IPS-18a (cell line): ENCODE results near the gene ZPBP.

ENCODE experiments used
- H3K27ac ChIP-seq: one replicate; pipeline ENCODE4 v1.5.1; 2013; ENCODE audit warnings: low read length
- H3K27me3 ChIP-seq: one replicate; pipeline ENCODE4 v1.6.1; 2013; ENCODE audit warnings: mild to moderate bottlenecking, low read length; ENCODE audit not compliant: control insufficient read depth, insufficient read depth
- H3K36me3 ChIP-seq: one replicate; pipeline ENCODE4 v1.6.1; 2013; ENCODE audit warnings: low read depth, low read length; ENCODE audit not compliant: control insufficient read depth
- H3K4me1 ChIP-seq: one replicate; pipeline ENCODE4 v1.6.1; 2013; ENCODE audit warnings: low read depth, low read length; ENCODE audit not compliant: control insufficient read depth
- H3K4me3 ChIP-seq: one replicate; pipeline ENCODE4 v1.5.1; 2013; ENCODE audit warnings: low read length
- H3K9ac ChIP-seq: one replicate; pipeline ENCODE4 v1.6.1; 2013; ENCODE audit warnings: mild to moderate bottlenecking, low read length, moderate library complexity
- H3K9me3 ChIP-seq: one replicate; pipeline ENCODE4 v1.6.1; 2013; ENCODE audit warnings: low read depth, low read length; ENCODE audit not compliant: control insufficient read depth

ZPBP gene, protein sequence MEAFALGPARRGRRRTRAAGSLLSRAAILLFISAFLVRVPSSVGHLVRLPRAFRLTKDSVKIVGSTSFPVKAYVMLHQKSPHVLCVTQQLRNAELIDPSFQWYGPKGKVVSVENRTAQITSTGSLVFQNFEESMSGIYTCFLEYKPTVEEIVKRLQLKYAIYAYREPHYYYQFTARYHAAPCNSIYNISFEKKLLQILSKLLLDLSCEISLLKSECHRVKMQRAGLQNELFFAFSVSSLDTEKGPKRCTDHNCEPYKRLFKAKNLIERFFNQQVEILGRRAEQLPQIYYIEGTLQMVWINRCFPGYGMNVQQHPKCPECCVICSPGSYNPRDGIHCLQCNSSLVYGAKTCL

DNA sequence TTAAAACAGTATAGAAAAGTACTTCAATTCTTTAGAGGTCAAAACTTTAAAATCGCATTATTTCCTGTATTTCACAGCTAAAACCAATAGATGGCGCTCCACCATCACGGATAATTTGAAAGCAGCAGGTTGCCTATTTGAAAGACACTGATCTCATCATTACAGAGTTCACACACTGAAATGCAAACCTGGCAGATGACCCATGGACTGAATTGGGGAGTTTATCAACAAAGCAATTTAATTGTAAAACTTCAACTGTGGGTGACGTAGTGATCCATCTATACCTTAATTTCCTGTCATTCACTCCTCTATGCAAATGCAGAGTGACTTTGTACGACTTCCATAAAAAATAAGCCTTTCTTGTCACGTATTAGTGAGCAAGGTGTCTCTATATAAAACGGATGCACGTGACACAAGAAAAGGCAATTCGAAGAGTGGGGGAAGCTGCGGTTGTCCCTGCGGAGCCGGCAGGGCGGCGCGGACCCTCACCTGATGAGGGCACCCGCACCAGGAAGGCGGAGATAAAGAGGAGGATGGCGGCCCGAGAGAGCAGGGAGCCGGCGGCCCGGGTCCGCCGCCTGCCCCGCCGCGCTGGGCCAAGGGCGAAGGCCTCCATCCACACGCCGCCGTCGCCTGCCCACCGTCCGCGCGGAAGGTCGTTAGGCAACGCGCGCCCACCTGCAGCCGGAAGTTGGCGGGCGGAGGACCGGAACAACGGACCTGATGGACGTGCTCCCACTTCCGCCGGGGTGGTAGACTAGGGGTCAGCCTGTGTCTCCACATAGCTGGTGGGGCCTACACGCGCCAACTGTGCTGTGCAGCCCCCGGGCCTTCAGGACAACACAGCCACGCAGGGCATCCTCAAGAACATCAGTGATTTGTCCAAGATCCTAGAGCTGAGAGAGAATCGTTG, at the start of gene ZPBP:
Gene ZPBP (minus strand): TSS at position 668 of the 913 bp plus-strand sequence. CDS start 52 bp downstream, at position 616.
- no peak within 1 kb of the TSS for H3K9ac ChIP-seq
- no peak within 1 kb of the TSS for H3K27ac ChIP-seq
- no peaks in the 10 kb centered on the region for H3K9me3 ChIP-seq
- H3K4me3 ChIP-seq: no peak within 1 kb of the TSS
- no peaks in the 10 kb centered on the region for H3K27me3 ChIP-seq
- H3K4me1 ChIP-seq: peaks cover 3% of the 10 kb centered on the region
- no peaks in the 10 kb centered on the region for H3K36me3 ChIP-seq

DNA sequence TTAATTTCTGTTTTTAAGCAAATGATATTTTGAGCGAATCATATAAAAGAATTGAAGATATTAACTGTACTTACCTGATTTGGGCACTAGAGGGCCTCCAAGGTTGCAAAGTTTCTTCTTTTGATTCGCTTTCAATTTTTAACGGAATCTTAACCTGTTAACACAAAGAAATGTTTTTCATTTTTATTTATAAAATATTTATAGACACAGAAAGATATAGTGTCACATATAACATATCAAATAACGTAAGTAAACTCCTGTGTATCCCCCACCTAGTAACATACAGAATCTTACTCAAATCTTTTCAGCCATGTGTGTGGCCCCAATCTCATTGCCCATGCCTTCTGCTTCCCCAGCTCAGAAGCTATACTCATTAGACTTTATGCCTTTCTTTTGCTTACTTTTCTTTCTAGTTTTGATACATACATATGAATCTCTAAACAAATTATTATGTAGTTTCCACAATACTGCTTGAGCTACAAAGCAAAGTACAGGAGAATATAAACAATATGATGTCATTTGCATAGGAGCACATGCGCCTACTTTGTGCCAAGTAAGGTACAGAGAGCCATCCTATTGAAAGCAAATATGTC, 49.5 kb upstream of the ZPBP start:
- no peaks in the 10 kb centered on the region for H3K4me1 ChIP-seq
- H3K27me3 ChIP-seq: no peaks in the 10 kb centered on the region
- no peak overlapping the region for H3K9ac ChIP-seq
- H3K9me3 ChIP-seq: no peaks in the 10 kb centered on the region
- no peaks in the 10 kb centered on the region for H3K36me3 ChIP-seq
- no peak overlapping the region for H3K4me3 ChIP-seq
- H3K27ac ChIP-seq: no peak overlapping the region

DNA sequence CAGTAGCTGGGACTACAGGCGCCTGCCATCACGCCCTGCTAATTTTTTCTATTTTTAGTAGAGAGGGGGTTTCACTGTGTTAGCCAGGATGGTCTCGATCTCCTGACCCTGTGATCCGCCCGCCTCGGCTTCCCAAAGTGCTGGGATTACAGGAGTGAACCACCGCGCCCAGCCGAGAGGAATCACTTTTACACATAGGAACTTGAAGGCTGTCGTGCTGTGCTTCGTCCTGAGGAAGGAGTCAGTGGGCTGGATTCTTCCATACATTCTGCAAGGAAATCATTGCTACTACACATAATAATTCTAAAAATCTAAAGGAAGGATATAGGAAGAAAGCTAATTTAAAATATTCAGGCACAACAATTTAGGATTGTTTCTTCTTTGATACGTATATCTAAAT, 48.8 kb upstream of the ZPBP start:
- Histone ChIP-seq H3K36me3 (no peaks in the 10 kb centered on the region), H3K4me3 (no peak overlapping the region), H3K9ac (no peak overlapping the region), H3K9me3 (no peaks in the 10 kb centered on the region), H3K27me3 (no peaks in the 10 kb centered on the region), H3K27ac (no peak overlapping the region), H3K4me1 (no peaks in the 10 kb centered on the region)

DNA sequence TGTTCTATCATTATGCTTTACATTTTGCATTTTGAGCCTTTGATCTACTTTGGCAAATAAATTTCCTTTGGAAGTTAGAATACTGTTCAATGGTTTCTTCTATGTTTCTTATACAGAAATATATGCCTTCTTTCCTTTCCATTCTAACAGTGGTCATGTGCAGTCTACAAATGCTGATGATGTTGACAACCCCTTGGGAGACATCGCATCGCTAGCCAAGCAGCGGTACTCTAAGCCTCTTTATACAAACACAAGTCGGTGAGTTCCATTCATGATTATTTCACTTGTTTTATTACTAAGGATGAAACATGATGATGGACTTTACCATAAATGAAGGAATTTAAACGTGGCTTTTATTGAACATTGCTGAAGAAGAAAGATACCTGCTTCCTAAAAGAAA, 48.1 kb upstream of the ZPBP start:
- H3K9ac ChIP-seq: no peak overlapping the region
- no peaks in the 10 kb centered on the region for H3K4me1 ChIP-seq
- no peaks in the 10 kb centered on the region for H3K27me3 ChIP-seq
- H3K4me3 ChIP-seq: no peak overlapping the region
- H3K9me3 ChIP-seq: no peaks in the 10 kb centered on the region
- no peak overlapping the region for H3K27ac ChIP-seq
- H3K36me3 ChIP-seq: no peaks in the 10 kb centered on the region

DNA sequence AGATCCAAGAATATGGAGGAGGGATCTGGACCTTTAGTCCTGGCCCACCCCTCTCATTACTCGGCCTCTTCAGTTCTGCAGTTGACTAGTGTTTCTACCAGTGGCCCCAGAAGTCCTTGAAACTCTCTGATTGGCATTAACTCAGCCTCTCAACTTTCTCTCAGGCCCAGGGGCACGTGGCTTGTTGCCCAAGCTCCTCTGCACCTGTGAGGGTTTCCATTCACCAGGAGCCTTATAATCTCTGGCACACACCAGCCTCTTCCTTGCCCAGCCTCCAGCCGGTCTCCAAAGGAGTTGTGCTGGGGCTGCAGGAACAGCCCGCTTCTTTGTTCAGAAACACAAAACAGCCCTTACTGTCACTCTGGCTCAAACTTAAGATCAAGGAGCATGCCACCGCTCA, 47.6 kb upstream of the ZPBP start:
- Histone ChIP-seq H3K36me3 (no peaks in the 10 kb centered on the region), H3K27ac (no peak overlapping the region), H3K9me3 (no peaks in the 10 kb centered on the region), H3K9ac (no peak overlapping the region), H3K27me3 (no peaks in the 10 kb centered on the region), H3K4me3 (no peak overlapping the region), H3K4me1 (no peaks in the 10 kb centered on the region)

DNA sequence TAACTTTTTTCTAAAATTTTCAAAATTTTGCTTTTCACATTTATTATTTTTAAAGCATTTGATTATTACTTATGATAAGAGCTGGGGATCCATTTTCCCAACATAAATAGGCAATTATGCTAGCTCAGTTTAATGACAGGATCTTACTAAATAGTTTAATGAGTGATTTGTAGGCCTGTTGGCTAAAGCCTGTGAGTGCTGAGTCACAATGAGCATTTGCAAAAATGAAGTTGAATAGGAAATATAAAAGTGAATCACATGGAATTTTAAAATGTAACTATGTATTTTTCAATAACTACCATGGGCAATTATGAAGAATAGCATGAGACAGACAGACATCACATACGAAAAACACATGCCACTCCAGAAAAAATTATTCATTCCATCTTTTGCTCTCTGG, 45.1 kb upstream of the ZPBP start:
- Histone ChIP-seq H3K4me1 (no peaks in the 10 kb centered on the region), H3K9me3 (no peaks in the 10 kb centered on the region), H3K9ac (no peak overlapping the region), H3K27me3 (no peaks in the 10 kb centered on the region), H3K27ac (no peak overlapping the region), H3K4me3 (no peak overlapping the region), H3K36me3 (no peaks in the 10 kb centered on the region)

DNA sequence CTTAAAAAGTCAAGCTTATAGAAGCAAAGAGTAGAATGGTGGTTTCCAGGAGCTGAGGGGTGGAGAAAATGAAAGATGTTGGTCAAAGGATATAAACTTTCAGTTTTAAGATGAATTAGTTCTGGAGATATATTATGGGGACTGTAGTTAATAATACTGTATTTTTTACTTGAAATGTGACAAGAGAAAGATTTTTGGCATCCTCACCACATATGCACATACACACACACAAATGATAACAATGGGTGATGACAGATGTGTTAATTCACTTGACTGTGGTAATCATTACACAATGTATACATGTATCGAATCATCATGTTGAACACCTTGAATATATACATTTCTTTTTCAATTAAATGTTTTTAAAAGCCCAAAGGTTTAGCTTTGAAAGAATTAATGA, 32.7 kb upstream of the ZPBP start:
- Histone ChIP-seq H3K9me3 (no peaks in the 10 kb centered on the region), H3K9ac (no peak overlapping the region), H3K4me1 (no peaks in the 10 kb centered on the region), H3K27ac (no peak overlapping the region), H3K4me3 (no peak overlapping the region), H3K36me3 (no peaks in the 10 kb centered on the region), H3K27me3 (no peaks in the 10 kb centered on the region)

DNA sequence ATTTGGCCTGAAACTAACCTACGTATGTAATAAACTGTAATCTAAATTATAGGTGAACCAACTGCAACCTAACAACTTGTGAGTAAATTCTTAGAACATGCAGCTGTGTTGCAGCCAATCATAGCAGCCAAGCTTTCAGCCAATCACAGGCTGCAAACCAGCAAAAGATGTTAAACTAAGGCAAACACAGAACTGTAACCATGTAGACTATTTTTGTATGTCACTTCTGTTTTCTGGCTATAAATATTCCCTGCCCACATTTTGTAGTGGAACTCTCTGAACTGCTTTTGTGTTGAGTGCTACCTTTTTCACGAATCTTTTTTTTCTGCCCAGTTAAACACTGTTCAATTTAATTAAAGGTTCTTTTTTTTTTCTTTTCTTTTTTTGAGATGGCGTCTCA, 28.2 kb upstream of the ZPBP start:
- H3K9me3 ChIP-seq: no peaks in the 10 kb centered on the region
- no peak overlapping the region for H3K4me3 ChIP-seq
- no peaks in the 10 kb centered on the region for H3K27me3 ChIP-seq
- no peak overlapping the region for H3K27ac ChIP-seq
- H3K4me1 ChIP-seq: no peaks in the 10 kb centered on the region
- no peaks in the 10 kb centered on the region for H3K36me3 ChIP-seq
- no peak overlapping the region for H3K9ac ChIP-seq

DNA sequence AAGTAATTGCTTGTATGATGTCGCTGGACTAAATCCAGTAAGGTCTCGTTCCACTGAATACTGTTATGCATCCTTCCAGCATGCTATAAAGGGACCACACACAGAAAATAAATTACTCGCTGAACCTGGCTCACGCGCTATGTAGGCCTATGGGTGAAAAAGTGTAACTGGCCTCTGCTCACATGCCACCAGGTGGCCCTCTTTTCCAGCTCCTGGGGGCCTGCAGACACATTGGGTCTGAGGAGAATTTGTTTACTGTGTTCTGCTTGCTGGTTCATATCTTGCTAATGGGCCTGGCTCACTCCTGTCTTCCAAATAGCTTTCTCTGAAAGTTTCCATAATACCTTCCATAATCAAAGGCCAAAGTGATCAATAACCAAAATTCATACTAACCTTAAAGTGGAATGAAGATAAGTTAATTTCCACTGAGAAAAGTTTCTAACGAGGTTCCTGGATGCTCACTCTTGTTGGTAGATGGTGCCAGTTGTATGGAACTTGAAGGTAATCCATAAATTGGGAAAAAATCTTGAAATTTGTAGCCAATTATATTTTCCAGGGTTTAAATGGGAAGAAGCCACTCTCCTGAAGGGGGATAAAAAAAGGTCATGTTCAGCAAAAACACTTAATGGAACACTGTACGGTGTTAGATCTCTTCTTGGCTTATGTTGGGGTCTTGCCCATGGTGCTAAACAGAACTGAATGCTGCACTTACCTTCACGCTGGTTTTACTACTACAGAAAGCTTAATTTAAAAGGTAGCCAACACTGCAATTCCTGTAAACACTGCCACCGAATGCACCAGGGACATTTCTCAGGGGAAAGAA, 27.0 kb upstream of the ZPBP start:
- no peaks in the 10 kb centered on the region for H3K4me1 ChIP-seq
- no peaks in the 10 kb centered on the region for H3K9me3 ChIP-seq
- no peak overlapping the region for H3K4me3 ChIP-seq
- no peak overlapping the region for H3K9ac ChIP-seq
- H3K27ac ChIP-seq: no peak overlapping the region
- no peaks in the 10 kb centered on the region for H3K36me3 ChIP-seq
- no peaks in the 10 kb centered on the region for H3K27me3 ChIP-seq

DNA sequence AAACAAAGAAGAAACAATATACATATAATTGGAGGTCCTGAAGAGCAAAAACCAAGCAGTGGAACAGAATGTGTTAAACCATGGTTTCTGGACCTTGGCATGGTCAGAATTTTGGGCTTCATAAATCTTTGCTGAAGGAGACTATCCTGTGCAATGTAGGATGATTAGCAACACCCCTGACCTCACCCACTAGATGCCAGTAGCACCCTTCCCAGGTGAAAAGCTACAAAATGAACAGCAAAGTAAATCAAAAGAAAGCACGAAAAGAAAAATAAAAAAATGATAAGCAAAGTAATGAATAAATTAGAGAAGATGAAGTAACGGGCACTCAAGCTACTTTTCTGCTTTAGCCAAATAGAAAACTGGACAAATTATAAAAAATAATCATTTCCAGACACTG, 19.2 kb upstream of the ZPBP start:
- Histone ChIP-seq H3K27ac (no peak overlapping the region), H3K4me1 (no peaks in the 10 kb centered on the region), H3K9ac (no peak overlapping the region), H3K27me3 (no peaks in the 10 kb centered on the region), H3K4me3 (no peak overlapping the region), H3K36me3 (no peaks in the 10 kb centered on the region), H3K9me3 (peaks cover 3% of the 10 kb centered on the region)

DNA sequence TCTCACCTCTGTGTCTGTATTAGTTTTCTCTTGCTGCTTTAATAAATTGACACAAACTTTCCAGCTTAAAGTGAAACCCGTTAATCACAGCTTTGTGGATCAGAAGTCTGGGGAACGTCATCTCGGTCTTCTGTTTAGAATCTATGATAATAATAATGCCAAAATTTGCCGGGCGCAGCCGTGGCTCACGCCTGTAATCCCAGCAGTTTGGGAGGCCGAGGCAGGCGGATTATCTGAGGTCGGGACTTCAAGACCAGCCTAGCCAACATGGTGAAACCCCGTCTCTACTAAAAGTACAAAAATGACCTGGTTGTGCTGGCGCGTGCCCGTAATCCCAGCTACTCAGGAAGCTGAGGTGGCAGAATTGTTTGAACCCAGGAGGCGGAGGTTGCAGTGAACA, 8.8 kb upstream of the ZPBP start:
- Histone ChIP-seq H3K4me3 (no peak overlapping the region), H3K27ac (no peak overlapping the region), H3K27me3 (no peaks in the 10 kb centered on the region), H3K4me1 (no peaks in the 10 kb centered on the region), H3K9ac (no peak overlapping the region), H3K36me3 (no peaks in the 10 kb centered on the region), H3K9me3 (no peaks in the 10 kb centered on the region)
